Measurements from ENCODE around the gene NUP93.

The NUP93 gene

DNA sequence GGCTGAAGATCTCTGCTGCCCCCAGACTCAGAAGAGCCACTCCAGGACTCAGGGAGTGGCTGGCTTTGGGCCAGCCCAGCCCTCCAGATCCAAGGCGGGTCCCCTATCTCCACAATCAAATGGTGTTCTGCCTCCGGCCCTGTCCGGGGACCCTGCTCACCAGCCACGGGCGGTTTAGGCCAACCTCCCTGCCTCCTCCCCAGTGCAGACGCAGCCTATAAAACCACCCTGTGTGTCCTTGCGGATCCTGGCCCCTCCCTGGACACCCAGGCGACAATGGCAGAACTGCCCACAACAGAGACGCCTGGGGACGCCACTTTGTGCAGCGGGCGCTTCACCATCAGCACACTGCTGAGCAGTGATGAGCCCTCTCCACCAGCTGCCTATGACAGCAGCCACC, 135.0 kb downstream of the NUP93 start, which contains the start of gene SLC12A3:
TSS of gene SLC12A3 (plus strand) at position 248 of the 400 bp plus-strand sequence. CDS start at position 277, 29 bp downstream.
- no peaks in the 10 kb centered on the region for H3K36me3 ChIP-seq (ENCODE audit: control insufficient read depth in 2 of 2, insufficient read depth in 1 of 2, low read length in 2 of 2)
- POLR2A ChIA-PET, result no interaction called here
- CTCF ChIA-PET, result interaction anchor here (1.0 kb wide), 1 partner anchor 93 kb away, joined by 3 read pairs; no protein-coding TSS in a partner anchor
- H3K4me3 ChIP-seq (ENCODE audit: low read depth, low read length), result no peak within 1 kb of the TSS
- H3K4me1 ChIP-seq (ENCODE audit: control insufficient read depth, insufficient read depth, low read length), result peaks cover 12% of the 10 kb centered on the region
- H3K9me3 ChIP-seq (ENCODE audit: control insufficient read depth, insufficient read depth, low read depth, low read length), result no peaks in the 10 kb centered on the region
- TF ChIP-seq KLF8 (tag by site-specific recombination; IDR thresholded peaks at IDR 0.05), result no peak
- H3K27ac ChIP-seq (ENCODE audit: extremely low read depth, low read depth, low read length), result no peak within 1 kb of the TSS

DNA sequence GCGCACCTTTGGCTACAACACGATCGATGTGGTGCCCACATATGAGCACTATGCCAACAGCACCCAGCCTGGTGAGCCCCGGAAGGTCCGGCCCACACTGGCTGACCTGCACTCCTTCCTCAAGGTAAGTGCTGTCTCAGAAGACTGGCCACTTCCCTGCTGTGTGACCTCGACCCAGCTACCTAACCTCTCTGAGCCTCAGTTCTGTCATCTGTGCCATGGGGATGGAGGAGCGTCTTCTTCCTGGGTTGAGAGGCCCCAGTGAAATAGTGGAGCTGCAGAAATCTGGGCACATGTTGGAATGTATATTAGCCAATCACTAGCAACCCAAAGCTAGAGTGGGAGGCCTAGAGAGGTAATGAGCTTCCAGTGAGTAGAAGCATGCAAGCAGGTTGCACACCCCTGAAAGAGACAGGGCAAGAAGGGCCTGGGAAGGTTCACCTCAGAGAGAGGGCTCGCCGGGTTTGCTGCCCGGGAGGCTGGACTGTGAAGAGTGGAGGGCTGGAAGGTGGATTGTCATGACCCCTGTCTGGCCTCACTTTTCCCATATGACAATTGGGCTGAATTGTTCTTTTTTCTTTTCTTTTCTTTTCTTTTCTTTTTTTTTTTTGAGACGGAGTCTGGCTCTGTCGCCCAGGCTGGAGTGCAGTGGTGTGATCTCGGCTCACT, 135.6 kb downstream of the NUP93 start:
- ChIA-PET CTCF (interaction anchor here (1.0 to 2.8 kb wide), 4 partner anchors 10 to 93 kb away, joined by 3 to 22 read pairs (median 12); no protein-coding TSS in a partner anchor), POLR2A (no interaction called here)
- 0 out of 2 replicates have a peak, but pooled peaks have one; percentile 64 for TF ChIP-seq ZNF768 (tag by site-specific recombination; IDR thresholded peaks at IDR 0.05)
- TF ChIP-seq, protein P1, sequence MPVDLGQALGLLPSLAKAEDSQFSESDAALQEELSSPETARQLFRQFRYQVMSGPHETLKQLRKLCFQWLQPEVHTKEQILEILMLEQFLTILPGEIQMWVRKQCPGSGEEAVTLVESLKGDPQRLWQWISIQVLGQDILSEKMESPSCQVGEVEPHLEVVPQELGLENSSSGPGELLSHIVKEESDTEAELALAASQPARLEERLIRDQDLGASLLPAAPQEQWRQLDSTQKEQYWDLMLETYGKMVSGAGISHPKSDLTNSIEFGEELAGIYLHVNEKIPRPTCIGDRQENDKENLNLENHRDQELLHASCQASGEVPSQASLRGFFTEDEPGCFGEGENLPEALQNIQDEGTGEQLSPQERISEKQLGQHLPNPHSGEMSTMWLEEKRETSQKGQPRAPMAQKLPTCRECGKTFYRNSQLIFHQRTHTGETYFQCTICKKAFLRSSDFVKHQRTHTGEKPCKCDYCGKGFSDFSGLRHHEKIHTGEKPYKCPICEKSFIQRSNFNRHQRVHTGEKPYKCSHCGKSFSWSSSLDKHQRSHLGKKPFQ (tag by site-specific recombination; IDR thresholded peaks at IDR 0.05), result no peak
- no peaks in the 10 kb centered on the region for H3K36me3 ChIP-seq (ENCODE audit: control insufficient read depth in 2 of 2, insufficient read depth in 1 of 2, low read length in 2 of 2)
- no peak overlapping the region for H3K27ac ChIP-seq (ENCODE audit: extremely low read depth, low read depth, low read length)
- H3K4me1 ChIP-seq (ENCODE audit: control insufficient read depth, insufficient read depth, low read length), result peaks cover 11% of the 10 kb centered on the region
- no peaks in the 10 kb centered on the region for H3K9me3 ChIP-seq (ENCODE audit: control insufficient read depth, insufficient read depth, low read depth, low read length)
- no peak overlapping the region for H3K4me3 ChIP-seq (ENCODE audit: low read depth, low read length)

DNA sequence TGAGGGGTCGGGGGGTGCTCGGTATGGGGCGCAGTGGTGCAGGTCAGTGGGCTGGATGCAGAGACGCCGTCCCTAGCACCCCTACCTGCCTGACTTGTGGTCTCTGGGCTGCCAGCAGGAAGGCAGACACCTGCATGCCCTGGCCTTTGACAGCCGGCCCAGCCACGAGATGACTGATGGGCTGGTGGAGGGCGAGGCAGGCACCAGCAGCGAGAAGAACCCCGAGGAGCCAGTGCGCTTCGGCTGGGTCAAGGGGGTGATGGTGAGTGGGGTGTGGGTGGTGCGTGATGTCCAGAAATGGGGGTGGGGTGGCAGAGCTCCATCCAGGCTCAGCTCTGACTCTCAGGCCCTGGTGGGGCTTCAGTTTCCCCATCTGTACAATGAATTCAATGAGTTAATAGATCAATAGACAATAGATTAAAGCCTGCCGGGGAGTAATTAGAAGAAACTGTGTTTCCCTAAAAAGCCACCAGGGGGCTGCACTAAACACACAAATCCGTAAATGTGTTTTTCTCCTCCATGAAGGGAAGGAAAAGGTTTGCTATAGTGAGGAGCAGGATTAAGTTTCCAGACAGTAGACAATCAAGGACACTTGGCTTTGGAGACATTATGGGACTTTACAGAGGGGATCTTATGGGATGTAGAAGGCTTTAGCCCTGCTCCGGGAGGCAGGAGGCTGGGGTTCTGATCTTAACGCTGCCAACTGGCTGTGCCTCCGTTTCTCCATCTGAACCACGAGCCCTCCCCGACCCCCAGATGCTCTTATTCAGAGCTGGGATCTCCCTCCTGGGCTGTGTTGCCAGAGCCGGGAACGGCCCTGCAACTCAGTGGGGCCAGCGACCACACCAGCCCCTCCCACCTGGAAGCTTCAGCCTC, 137.3 kb downstream of the NUP93 start:
- POLR2A ChIA-PET, result no interaction called here
- H3K9me3 ChIP-seq (ENCODE audit: control insufficient read depth, insufficient read depth, low read depth, low read length), result no peaks in the 10 kb centered on the region
- CTCF ChIA-PET, result interaction anchor here (0.5 to 2.8 kb wide), 24 partner anchors 8 to 1493 kb away, joined by 3 to 22 read pairs (median 3); no protein-coding TSS in a partner anchor
- no peaks in the 10 kb centered on the region for H3K4me1 ChIP-seq (ENCODE audit: control insufficient read depth, insufficient read depth, low read length)
- no peaks in the 10 kb centered on the region for H3K36me3 ChIP-seq (ENCODE audit: control insufficient read depth in 2 of 2, insufficient read depth in 1 of 2, low read length in 2 of 2)
- H3K4me3 ChIP-seq (ENCODE audit: low read depth, low read length), result no peak overlapping the region
- H3K27ac ChIP-seq (ENCODE audit: extremely low read depth, low read depth, low read length), result no peak overlapping the region
- TF ChIP-seq ZBTB21 (tag by site-specific recombination; IDR thresholded peaks at IDR 0.05) (no peak), ZNF302 (tag by site-specific recombination; IDR thresholded peaks at IDR 0.05; ENCODE audit: low read depth) (no peak), MZF1 (tag by site-specific recombination; IDR thresholded peaks at IDR 0.05; ENCODE audit: borderline replicate concordance) (no peak), ZNF654 (tag by site-specific recombination; IDR thresholded peaks at IDR 0.05; ENCODE audit: low read depth) (peak; percentile 49), ZNF274 (IDR thresholded peaks at IDR 0.05; ENCODE audit: low read length) (no peak), ZNF274 (tag by site-specific recombination; IDR thresholded peaks at IDR 0.05; ENCODE audit: borderline replicate concordance) (no peak), ZNF350 (tag by site-specific recombination; IDR thresholded peaks at IDR 0.05) (no peak), ZNF660 (tag by site-specific recombination; IDR thresholded peaks at IDR 0.05) (0 out of 2 replicates have a peak, but pooled peaks have one; percentile 38), ZNF175 (tag by site-specific recombination; IDR thresholded peaks at IDR 0.05) (no peak), ZNF416 (tag by site-specific recombination; IDR thresholded peaks at IDR 0.05) (no peak), ZNF157 (tag by site-specific recombination; IDR thresholded peaks at IDR 0.05) (no peak)
- TF ChIP-seq, protein P2, sequence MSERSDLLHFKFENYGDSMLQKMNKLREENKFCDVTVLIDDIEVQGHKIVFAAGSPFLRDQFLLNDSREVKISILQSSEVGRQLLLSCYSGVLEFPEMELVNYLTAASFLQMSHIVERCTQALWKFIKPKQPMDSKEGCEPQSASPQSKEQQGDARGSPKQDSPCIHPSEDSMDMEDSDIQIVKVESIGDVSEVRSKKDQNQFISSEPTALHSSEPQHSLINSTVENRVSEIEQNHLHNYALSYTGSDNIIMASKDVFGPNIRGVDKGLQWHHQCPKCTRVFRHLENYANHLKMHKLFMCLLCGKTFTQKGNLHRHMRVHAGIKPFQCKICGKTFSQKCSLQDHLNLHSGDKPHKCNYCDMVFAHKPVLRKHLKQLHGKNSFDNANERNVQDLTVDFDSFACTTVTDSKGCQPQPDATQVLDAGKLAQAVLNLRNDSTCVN (tag by site-specific recombination; optimal IDR thresholded peaks at IDR 0.05), result no peak
- TF ChIP-seq, protein P3, sequence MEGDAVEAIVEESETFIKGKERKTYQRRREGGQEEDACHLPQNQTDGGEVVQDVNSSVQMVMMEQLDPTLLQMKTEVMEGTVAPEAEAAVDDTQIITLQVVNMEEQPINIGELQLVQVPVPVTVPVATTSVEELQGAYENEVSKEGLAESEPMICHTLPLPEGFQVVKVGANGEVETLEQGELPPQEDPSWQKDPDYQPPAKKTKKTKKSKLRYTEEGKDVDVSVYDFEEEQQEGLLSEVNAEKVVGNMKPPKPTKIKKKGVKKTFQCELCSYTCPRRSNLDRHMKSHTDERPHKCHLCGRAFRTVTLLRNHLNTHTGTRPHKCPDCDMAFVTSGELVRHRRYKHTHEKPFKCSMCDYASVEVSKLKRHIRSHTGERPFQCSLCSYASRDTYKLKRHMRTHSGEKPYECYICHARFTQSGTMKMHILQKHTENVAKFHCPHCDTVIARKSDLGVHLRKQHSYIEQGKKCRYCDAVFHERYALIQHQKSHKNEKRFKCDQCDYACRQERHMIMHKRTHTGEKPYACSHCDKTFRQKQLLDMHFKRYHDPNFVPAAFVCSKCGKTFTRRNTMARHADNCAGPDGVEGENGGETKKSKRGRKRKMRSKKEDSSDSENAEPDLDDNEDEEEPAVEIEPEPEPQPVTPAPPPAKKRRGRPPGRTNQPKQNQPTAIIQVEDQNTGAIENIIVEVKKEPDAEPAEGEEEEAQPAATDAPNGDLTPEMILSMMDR (tag by site-specific recombination; IDR thresholded peaks at IDR 0.05), result peak; percentile 45

Measured in HEK293 (cell line).